ENCODE data around the gene TTLL11. TPM values are rescaled to one million over a fixed set of nuclear protein-coding genes. Genes with fewer than 3 reads are reported as not detected.

TTLL11 gene
- total RNA-seq, 4 donors from 2014 or later, result 3.0 to 9.9 (median 7.4) TPM

DNA sequence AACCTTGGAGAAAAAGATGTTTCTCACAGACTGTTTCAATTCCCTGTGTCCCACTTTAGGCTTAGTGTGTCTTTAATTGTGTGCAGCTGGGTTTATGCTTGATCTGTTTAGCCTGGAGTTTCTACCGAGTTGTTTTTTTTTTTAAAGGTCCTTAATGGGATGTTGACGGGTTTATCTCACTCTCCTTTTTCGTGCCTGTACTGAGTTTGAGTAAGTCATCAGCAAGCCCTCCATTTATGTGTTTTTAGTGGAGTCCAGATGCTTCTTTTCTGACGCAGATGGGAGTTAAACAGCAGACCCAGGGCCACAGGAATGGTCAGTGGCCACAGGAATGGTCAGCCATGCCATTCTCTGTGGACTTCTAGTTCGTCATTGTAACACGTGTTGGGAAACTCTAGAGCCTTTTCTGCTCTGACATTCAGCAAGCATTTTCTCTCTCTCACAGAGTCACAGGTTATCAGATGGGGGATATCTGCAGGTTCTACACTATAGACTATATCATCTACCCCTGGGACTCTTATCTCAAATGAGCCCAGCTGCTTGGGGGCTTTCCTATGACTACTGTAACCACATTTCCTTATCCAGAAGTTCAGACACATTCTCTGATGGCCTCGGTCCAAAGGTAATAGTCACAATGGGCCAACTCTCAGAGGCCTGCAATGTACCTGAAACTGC, 190.5 kb downstream of the TTLL11 start:
- no peak for TF ChIP-seq CTCF (IDR thresholded peaks at IDR 0.05)
- no peak for TF ChIP-seq POLR2A (IDR thresholded peaks at IDR 0.05)
- no peaks in the 10 kb centered on the region for H3K4me1 ChIP-seq
- H3K27ac ChIP-seq, result no peak overlapping the region
- no peaks in the 10 kb centered on the region for H3K27me3 ChIP-seq
- no peaks in the 10 kb centered on the region for H3K36me3 ChIP-seq
- no peak for DNase-seq
- H3K9me3 ChIP-seq, result no peaks in the 10 kb centered on the region
- H3K4me3 ChIP-seq, result no peak overlapping the region

DNA sequence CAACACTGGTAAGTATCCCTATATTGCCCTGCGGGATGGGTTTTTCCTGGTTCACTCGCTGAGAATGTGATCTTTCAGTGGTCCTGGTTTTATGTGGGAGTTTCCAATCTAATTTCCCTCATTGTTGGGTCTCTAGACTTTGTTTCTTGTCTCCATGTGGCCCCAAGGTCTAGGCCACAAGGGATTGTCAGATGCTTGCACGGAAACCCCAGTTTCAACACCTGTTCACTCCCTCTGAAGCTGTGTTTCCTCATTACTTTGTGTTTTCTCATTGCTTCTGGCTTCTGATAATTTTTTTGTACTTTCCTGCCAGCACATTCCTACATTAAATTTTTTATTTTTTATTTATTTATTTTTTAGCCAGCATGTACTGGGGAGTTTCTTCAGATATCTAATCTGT, 191.5 kb downstream of the TTLL11 start:
- Histone ChIP-seq H3K36me3 (no peaks in the 10 kb centered on the region), H3K27me3 (no peaks in the 10 kb centered on the region), H3K9me3 (no peaks in the 10 kb centered on the region), H3K4me1 (no peaks in the 10 kb centered on the region), H3K4me3 (no peak overlapping the region), H3K27ac (no peak overlapping the region)
- no peak for TF ChIP-seq CTCF (IDR thresholded peaks at IDR 0.05)
- TF ChIP-seq POLR2A (IDR thresholded peaks at IDR 0.05), result no peak
- DNase-seq, result no peak

DNA sequence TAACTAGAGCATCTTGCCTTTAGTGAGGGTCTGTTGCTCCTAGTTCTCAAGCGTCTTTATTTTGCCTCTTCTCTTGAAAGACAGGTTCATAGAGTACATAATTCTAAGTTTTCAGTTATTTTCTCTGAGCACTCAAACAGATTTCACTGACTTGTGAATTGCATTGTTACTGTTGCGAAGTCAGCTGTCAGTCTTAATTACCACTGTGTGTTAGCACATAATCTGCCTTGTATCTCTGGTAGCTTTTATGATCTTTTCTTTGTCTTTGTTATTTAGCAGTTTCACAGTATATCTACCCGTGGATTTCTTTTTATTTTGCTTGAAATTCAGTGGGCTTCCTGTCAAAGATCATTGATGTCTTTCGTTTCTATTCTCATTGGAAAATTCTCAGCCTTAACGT, 192.9 kb downstream of the TTLL11 start:
- no peak for DNase-seq
- no peaks in the 10 kb centered on the region for H3K9me3 ChIP-seq
- TF ChIP-seq CTCF (IDR thresholded peaks at IDR 0.05) (no peak), POLR2A (IDR thresholded peaks at IDR 0.05) (no peak)

GRCh38 chr9:121898856-121899255, 194.3 kb downstream of the TTLL11 start:
- Histone ChIP-seq H3K4me1 (no peaks in the 10 kb centered on the region), H3K9me3 (no peaks in the 10 kb centered on the region), H3K27me3 (no peaks in the 10 kb centered on the region), H3K27ac (no peak overlapping the region), H3K36me3 (no peaks in the 10 kb centered on the region), H3K4me3 (no peak overlapping the region)
- TF ChIP-seq CTCF (IDR thresholded peaks at IDR 0.05) (no peak), POLR2A (IDR thresholded peaks at IDR 0.05) (no peak)
- no peak for DNase-seq

More for the DNA sequence above, 192.9 kb downstream of the TTLL11 start:
- Histone ChIP-seq H3K36me3 (no peaks in the 10 kb centered on the region), H3K4me3 (no peak overlapping the region), H3K4me1 (no peaks in the 10 kb centered on the region), H3K27ac (no peak overlapping the region), H3K27me3 (no peaks in the 10 kb centered on the region)

DNA sequence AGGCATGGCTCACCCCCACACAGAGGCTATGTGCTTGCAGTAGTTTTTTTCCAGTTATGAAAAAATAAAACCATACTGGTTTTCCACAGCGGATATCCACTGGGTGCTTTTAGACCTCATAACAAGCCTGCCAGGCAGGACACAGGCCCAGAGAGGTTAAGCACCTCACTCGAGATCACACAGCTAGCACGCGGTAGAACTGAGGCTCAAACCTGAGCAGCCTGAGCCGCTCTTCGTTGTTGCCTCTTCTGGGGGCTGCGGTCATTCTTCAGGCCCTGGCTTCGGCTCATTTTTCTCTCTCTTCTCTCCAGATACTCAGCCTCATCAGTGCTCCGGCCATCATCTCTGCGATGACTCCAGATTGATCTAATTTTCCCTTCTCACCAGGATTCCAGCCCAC, 196.0 kb downstream of the TTLL11 start:
- Histone ChIP-seq H3K27ac (no peak overlapping the region), H3K9me3 (no peaks in the 10 kb centered on the region), H3K27me3 (no peaks in the 10 kb centered on the region), H3K36me3 (no peaks in the 10 kb centered on the region), H3K4me1 (no peaks in the 10 kb centered on the region), H3K4me3 (no peak overlapping the region)
- no peak for DNase-seq
- TF ChIP-seq CTCF (IDR thresholded peaks at IDR 0.05) (no peak), POLR2A (IDR thresholded peaks at IDR 0.05) (no peak)

GRCh38 chr9:121896545-121896943, 196.6 kb downstream of the TTLL11 start:
- Histone ChIP-seq H3K9me3 (no peaks in the 10 kb centered on the region), H3K27ac (no peak overlapping the region), H3K4me3 (no peak overlapping the region), H3K36me3 (no peaks in the 10 kb centered on the region), H3K27me3 (no peaks in the 10 kb centered on the region), H3K4me1 (no peaks in the 10 kb centered on the region)
- TF ChIP-seq CTCF (IDR thresholded peaks at IDR 0.05) (no peak), POLR2A (IDR thresholded peaks at IDR 0.05) (no peak)
- no peak for DNase-seq

Data from Peyer's patch (tissue), 4 donors.